ENCODE measurements around the gene RNF10. TPM values are rescaled to one million over a fixed set of nuclear protein-coding genes. Genes with fewer than 3 reads are reported as not detected.
"Not testable (repeated sequence)": the region's sequence is repeated elsewhere in the genome, so short reads cannot be mapped to it uniquely, and the experiment has no call there.

The RNF10 gene
- total RNA-seq (2014; rRNA removed; shearing (Covaris generic)), result 118 and 119 TPM in 2 replicates

DNA sequence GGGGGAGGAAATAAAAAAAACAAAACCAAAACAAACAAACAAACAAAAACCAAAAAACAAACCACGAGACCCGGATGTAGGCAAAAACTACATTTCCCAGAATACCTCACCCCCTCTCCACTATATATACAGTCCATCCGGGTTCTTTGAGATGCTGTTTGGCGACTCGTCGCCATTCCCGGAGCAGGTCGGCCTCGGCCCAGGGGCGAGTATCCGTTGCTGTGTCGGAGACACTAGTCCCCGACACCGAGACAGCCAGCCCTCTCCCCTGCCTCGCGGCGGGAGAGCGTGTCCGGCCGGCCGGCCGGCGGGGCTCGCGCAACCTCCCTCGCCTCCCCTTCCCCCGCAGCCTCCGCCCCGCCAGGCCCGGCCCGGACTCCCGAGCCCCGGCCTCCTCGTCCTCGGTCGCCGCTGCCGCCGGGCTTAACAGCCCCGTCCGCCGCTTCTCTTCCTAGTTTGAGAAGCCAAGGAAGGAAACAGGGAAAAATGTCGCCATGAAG, at the start of gene RNF10:
Gene RNF10 (plus strand): TSS at position 154 of the 500 bp plus-strand sequence. CDS start 456 bp downstream, outside the sequence.
- H3K36me3 ChIP-seq (replicated peaks; ENCODE audit: control insufficient read depth, insufficient read depth, low read length), result no peaks in the 10 kb centered on the region; the same call in 1 of the 2 replicates
- DNase-seq, result peak; percentile 95
- no peaks in the 10 kb centered on the region for H3K27me3 ChIP-seq (ENCODE audit: control insufficient read depth, insufficient read depth, low read length)
- H3K4me3 ChIP-seq (ENCODE audit: insufficient read depth, low read depth, low read length), result peak within 1 kb of the TSS; percentile 94

DNA sequence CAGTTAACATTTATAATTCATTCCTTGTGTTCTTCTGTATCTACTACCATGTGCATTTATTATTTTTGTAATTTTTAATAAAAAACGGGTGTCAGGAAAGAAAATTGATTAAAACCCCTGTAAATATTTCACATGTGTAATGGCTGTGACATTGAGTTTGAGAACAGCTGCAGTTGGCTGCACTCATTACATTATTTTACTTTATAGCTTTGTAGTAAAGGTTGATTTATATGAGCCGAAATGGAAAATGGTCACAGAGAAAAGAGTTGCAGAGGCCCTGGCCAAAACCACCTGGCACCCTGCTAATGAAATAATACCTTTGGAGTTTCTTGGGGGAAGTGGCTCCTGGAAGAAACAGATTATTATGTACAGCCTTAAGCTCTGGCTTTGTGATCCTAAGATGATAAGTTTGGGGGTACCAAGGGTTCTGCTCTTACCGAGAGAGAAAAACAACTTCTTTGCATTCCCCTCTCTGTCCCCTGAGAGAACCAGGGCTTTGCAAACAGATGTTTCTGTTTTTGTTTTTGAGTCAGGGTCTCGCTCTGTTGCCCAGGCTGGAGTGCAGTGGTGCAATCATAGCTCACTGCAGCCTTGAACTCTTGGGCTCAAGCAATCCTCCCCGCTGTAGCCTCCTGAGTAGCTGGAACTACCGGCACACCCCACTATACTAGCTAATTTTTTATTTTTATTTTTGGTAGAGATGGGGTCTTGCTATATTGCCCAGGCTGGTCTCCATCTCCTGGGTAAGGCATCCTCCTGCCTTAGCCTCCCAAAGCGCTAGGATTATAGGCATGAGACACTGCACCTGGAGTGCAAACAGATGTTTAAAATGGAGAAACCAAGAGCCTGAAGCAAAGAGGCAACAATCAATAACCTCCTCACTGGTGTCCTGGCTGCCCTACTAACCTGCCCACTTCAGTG, 47.9 kb upstream of the RNF10 start:
- H3K36me3 ChIP-seq (replicated peaks; ENCODE audit: control insufficient read depth, insufficient read depth, low read length), result no peaks in the 10 kb centered on the region; the same call in 1 of the 2 replicates
- no peaks in the 10 kb centered on the region for H3K27me3 ChIP-seq (ENCODE audit: control insufficient read depth, insufficient read depth, low read length)
- H3K4me3 ChIP-seq (ENCODE audit: insufficient read depth, low read depth, low read length), result no peak overlapping the region
- no peak for DNase-seq

DNA sequence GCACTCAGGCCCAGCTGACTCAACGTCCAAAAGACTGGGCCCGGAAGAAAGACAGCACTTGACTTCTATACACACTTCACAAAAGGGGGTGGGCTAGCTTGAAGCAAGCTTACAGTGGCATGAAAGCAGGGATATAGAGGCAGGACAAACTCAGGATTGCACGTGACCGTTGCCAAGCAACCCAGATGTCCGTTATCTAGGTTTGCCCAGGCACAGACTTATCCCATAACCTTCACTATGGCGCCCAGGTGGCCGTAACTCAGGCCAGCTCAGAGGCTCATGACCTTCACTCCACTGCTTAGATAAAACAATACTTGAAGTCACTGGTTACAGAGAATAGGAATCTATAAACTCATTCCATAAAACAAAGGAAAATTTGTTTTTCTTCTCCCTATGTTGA, 46.6 kb upstream of the RNF10 start:
- not testable (repeated sequence) for H3K27me3 ChIP-seq (ENCODE audit: control insufficient read depth, insufficient read depth, low read length); DNase-seq; H3K4me3 ChIP-seq (ENCODE audit: insufficient read depth, low read depth, low read length); H3K36me3 ChIP-seq (replicated peaks; ENCODE audit: control insufficient read depth, insufficient read depth, low read length)

DNA sequence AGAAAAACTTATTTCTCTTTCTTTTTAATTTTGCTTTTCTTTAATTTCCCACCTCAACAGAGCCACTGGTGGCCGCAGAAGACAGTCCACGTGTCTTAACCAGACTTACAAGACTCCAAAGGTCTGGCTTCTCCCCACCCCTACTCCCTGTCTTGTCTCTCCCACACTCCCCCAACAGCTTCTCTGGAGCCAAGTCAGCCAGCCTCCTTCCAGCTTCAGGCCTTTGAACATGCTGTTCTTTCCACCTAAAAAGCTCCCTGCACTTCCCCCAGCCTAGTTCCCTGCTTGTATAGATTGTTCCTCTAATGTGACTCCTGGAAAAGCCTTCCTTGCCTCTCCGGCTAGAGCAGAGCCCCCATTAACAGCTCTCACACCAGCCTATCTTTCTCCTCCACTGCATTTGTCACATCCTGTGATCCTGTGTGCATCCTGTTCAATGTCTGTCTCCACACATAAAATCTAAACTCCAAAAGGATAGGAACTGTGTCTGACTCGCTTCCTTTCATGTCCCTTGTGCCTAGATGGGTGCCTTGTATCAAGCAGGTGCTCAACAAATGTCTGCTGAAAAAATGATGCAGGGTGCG, 46.0 kb upstream of the RNF10 start:
- Histone ChIP-seq H3K27me3 (ENCODE audit: control insufficient read depth, insufficient read depth, low read length) (no peaks in the 10 kb centered on the region), H3K36me3 (replicated peaks; ENCODE audit: control insufficient read depth, insufficient read depth, low read length) (no peaks in the 10 kb centered on the region; the same call in 1 of the 2 replicates), H3K4me3 (ENCODE audit: insufficient read depth, low read depth, low read length) (no peak overlapping the region)
- DNase-seq, result no peak

DNA sequence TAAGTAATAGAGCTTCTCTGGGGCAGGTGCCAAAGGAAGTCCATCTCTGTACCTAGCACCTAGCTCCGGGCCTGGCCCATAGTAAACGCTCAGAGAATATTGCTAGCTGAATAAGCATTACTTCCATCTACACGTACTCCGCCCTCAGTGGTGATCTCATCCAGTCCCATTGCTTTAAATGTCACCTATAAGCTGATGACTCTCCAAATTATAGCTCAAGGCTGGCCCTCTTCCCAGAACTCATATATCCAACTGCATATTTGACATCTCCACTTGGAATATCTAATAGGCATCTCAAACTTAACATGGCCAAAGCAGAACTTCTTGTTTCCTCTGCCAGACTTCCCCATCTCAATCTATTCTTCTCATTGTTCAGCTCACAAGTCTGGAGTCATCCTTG, 45.1 kb upstream of the RNF10 start:
- Histone ChIP-seq H3K36me3 (replicated peaks; ENCODE audit: control insufficient read depth, insufficient read depth, low read length) (no peaks in the 10 kb centered on the region; the same call in 1 of the 2 replicates), H3K27me3 (ENCODE audit: control insufficient read depth, insufficient read depth, low read length) (no peaks in the 10 kb centered on the region), H3K4me3 (ENCODE audit: insufficient read depth, low read depth, low read length) (no peak overlapping the region)
- no peak for DNase-seq

DNA sequence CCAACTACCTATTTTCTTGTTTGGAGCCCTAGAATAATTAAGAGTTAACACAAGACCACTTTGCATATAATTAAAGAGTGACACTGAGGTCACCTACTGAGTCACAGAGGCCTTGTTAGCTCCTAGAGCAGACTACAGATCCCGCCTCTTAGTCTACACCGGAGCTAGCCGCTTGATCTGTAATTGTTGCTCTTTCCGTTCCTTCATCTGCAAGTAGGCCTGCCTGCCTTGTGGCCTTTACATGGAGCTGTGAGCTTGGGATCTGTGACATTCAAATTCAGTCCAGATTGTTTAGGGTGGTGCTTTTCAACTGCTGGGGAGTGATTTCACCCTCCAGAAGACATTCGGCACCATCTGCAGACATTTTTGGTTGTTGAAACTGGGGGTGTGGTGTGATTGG, 43.8 kb upstream of the RNF10 start:
- H3K36me3 ChIP-seq (replicated peaks; ENCODE audit: control insufficient read depth, insufficient read depth, low read length), result no peaks in the 10 kb centered on the region; the same call in 1 of the 2 replicates
- H3K4me3 ChIP-seq (ENCODE audit: insufficient read depth, low read depth, low read length), result no peak overlapping the region
- no peak for DNase-seq
- H3K27me3 ChIP-seq (ENCODE audit: control insufficient read depth, insufficient read depth, low read length), result no peaks in the 10 kb centered on the region

DNA sequence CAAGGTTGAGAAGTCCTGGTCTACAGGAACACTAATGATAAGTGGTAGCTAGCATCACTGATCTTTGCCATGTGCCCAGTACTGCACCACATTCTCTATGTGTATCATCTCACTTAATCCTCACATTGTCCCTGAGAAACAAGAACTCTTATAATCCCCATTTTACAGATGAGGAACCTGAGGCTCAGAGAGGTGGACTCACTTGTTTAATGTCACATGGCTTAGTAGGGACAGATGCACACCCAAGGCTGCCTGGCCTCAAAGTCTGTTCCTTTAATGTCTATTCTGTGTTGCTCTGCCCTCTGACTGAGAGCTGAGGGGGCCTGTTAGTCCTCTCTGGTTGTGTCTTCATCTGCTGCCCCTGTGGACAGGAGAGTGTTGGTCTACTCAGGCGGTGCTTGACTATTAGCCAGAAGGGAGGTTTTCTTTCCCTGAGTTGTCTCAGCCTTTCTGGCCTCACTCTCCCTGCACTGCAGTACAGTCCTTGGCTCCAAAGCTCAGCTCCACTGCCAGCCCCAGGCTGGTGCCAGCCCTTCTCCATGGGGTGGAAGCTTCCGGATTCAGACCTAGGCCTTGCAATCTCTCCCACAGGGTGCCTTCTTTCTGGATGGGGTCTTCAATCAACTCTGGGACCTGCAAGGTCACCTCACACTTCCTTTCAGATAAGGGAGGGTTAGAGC, 43.2 kb upstream of the RNF10 start:
- no peaks in the 10 kb centered on the region for H3K27me3 ChIP-seq (ENCODE audit: control insufficient read depth, insufficient read depth, low read length)
- H3K36me3 ChIP-seq (replicated peaks; ENCODE audit: control insufficient read depth, insufficient read depth, low read length), result no peaks in the 10 kb centered on the region; the same call in 1 of the 2 replicates
- no peak for DNase-seq
- no peak overlapping the region for H3K4me3 ChIP-seq (ENCODE audit: insufficient read depth, low read depth, low read length)

DNA sequence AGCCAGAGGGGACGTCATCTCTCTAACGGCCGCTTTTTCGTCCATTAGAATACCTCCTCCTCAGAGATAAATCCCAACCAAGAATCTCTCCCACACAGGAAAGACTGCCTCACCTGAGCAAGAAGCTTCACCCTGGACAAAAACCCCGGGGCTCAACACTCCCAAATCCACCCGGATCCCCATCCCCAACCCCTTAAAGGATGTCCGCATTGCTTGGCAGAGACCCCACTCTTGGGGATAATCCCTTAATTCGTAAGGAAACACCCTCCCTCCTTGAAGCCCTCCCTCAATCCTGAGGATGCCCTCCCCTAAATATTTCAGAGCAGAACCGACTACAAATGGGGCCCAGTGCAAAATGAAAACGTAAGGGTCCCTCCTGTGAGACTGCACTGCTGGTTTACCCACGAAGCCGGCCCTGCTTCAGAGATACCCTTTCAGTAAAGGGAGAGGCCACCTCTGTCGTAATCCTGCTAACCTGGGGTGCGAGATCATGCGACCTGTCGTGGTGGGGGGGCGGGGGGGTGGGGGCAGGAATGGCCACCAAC, 38.9 kb upstream of the RNF10 start:
- DNase-seq, result no peak
- H3K4me3 ChIP-seq (ENCODE audit: insufficient read depth, low read depth, low read length), result peak overlapping the region; percentile 63
- no peaks in the 10 kb centered on the region for H3K27me3 ChIP-seq (ENCODE audit: control insufficient read depth, insufficient read depth, low read length)
- peaks cover 6% of the 10 kb centered on the region for H3K36me3 ChIP-seq (replicated peaks; ENCODE audit: control insufficient read depth, insufficient read depth, low read length)

DNA sequence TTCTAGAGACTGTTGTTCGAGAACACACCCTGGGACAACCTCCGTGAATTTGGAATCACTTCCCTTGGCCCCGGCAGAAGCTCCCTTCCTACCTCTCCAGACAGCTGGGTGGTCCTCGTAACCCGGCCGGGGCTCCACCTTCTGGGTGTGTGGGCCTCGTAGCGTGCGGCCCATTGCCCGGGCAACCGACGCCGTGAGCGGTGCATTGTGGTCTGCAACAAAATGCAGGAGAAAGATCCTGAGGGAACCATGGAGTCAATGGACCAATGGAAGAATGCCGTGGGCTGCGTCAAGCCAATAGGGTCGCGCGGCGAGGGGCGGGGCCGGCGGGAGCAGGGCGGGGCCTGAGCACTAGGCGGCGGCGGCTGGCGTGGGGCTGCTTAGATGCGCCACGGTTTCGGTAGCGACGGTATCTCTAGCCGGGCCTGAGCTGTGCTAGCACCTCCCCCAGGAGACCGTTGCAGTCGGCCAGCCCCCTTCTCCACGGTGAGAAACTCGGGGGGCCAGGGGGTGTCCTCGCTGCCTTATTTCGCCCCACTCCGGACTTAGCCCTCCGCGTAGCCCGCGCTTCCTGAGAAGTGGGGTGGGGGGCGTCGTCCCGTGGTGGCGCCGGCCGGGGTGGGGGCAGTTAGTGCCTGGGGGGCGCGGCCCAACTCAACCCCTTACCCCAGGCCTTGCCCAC, 38.3 kb upstream of the RNF10 start, which contains the start of gene DYNLL1:
Gene DYNLL1 (plus strand): TSS at position 383 of the 682 bp plus-strand sequence. CDS start 309 bp downstream, outside the sequence.
- DNase-seq, result peak; percentile 99
- Histone ChIP-seq H3K4me3 (ENCODE audit: insufficient read depth, low read depth, low read length) (peak within 1 kb of the TSS; percentile 90), H3K36me3 (replicated peaks; ENCODE audit: control insufficient read depth, insufficient read depth, low read length) (peaks cover 6% of the 10 kb centered on the region), H3K27me3 (ENCODE audit: control insufficient read depth, insufficient read depth, low read length) (no peaks in the 10 kb centered on the region)

DNA sequence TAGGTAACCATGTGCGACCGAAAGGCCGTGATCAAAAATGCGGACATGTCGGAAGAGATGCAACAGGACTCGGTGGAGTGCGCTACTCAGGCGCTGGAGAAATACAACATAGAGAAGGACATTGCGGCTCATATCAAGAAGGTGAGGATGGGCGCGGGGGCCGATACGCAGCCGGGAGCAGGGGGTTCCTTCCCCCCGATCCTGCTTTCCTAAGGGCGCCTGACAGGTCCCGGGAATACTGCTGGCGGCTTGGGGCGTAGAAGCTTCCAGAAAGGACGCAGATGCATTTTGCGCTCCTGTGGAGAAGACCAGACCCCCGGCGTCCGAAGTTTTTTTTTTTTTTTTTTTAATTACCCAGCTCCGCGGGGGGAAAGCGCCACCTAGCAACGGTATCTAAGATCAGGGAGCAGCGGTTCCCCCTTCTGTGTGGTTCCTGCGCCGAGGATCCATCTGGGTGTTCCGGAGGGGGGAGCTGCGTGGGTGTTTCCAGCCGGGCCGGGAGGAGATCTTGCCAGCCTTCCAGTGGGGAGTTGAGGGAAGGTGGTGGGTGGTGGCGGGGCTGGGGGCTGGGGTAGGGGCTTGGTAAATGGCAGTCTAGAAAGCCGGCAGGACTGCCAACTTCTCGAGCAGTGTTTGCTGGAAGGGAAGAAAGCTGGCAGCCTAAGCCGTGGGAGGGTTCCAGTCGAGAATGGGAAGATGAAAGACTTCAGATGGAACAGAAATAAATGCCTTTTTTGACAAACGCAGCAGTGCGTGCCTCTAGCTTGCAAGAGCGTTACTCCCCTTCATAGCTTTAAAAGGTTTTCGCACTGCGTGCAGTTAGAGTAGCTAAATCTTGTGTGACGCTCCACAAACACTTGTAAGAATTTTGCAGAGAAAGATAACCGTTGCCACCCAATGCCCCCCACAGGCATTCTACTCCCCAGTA, 37.5 kb upstream of the RNF10 start:
- peak; percentile 80 for DNase-seq

DNA sequence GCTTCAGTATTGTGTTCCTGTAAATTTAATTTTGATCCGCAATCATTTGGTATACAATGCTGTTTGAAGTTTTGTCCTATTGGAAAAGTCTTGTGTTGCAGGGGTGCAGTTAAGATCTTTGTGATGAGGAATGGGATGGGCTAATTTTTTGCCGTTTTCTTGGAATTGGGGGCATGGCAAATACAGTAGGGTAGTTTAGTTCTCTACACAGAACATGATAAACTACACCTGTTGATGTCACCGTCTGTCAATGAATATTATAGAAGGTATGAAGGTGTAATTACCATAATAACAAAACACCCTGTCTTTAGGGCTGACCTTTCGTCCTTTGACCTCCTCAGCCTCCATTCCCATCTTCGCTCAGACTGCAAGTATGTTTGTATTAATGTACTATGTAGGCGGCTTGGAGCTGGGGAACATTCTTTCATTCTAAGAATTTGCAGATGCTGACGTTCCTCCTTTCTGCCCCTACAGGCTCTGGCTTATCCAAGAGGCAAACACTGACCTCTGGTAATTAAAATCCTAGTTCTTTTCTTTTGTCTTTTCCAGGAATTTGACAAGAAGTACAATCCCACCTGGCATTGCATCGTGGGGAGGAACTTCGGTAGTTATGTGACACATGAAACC, 36.5 kb upstream of the RNF10 start:
- DNase-seq, result no peak
- peaks cover 6% of the 10 kb centered on the region for H3K36me3 ChIP-seq (replicated peaks; ENCODE audit: control insufficient read depth, insufficient read depth, low read length)
- peak overlapping the region; percentile 90 for H3K4me3 ChIP-seq (ENCODE audit: insufficient read depth, low read depth, low read length)
- no peaks in the 10 kb centered on the region for H3K27me3 ChIP-seq (ENCODE audit: control insufficient read depth, insufficient read depth, low read length)

More for the DNA sequence above, 37.5 kb upstream of the RNF10 start:
- Histone ChIP-seq H3K36me3 (replicated peaks; ENCODE audit: control insufficient read depth, insufficient read depth, low read length) (peaks cover 6% of the 10 kb centered on the region), H3K4me3 (ENCODE audit: insufficient read depth, low read depth, low read length) (peak overlapping the region; percentile 90), H3K27me3 (ENCODE audit: control insufficient read depth, insufficient read depth, low read length) (no peaks in the 10 kb centered on the region)

DNA sequence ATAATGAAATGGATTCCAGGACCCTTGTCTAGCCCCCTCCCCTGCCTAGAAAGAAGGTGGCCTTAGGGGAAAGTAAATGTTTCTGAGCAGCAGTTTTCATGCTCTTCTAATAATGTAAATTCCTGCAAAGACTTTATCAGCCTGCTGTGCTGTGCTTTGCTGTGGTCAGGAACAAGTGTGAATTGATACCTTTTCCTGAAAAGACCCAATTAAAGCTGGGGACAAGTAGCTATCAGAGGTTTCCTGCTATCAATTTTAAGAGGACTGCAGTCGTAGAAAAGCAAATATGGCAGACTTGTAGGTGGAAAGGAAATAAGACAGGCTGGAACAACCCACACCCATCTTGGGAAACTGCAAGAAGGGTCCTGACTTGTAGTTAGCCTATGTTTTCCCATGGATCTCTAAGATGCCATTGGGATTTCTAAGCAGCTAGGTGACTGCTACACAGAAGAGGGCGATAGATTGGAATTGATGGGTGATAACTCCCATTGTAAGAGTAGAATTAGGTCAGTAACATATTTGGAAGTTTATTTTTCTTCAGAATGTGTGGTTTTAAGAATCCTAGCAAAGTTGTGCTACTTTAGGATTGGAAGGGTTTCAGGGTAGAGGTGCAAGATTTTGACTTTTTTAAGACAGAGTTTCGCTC, 35.2 kb upstream of the RNF10 start:
- Histone ChIP-seq H3K36me3 (replicated peaks; ENCODE audit: control insufficient read depth, insufficient read depth, low read length) (peaks cover 9% of the 10 kb centered on the region), H3K27me3 (ENCODE audit: control insufficient read depth, insufficient read depth, low read length) (no peaks in the 10 kb centered on the region), H3K4me3 (ENCODE audit: insufficient read depth, low read depth, low read length) (no peak overlapping the region)
- peak; percentile 43 for DNase-seq
